Astrocyte (in vitro differentiated cells and primary cell): Measurements from ENCODE around the gene MAK. TPM values are rescaled to one million over a fixed set of nuclear protein-coding genes. Genes with fewer than 3 reads are reported as not detected.

ENCODE experiments used
- DNase-seq: peaks from one replicate; pipeline ENCODE4 v3.0.0-alpha.2; 2010; ENCODE audit warnings: low read depth
- FAIRE-seq: peaks from 2 replicates; lab custom pipeline; 2011; peaks lifted over from hg19 to GRCh38; lab: Jason Lieb, UNC
- H2AFZ ChIP-seq: 2 replicates; pipeline ENCODE4 v1.6.0; 2012; ENCODE audit warnings: low read depth, low read length, inconsistent platforms
- H3K27ac ChIP-seq: 2 replicates; pipeline ENCODE4 v1.5.1; 2011; ENCODE audit warnings: low read depth, low read length, inconsistent platforms
- H3K27me3 ChIP-seq: 2 replicates; pipeline ENCODE4 v1.6.0; 2011; ENCODE audit warnings: low read length, inconsistent platforms; ENCODE audit not compliant: insufficient read depth
- H3K36me3 ChIP-seq: 2 replicates; pipeline ENCODE4 v1.5.1; 2011; ENCODE audit warnings: low read length, inconsistent platforms; ENCODE audit not compliant: insufficient read depth
- H3K4me1 ChIP-seq: 2 replicates; pipeline ENCODE4 v1.5.1; 2011; ENCODE audit warnings: low read length, inconsistent platforms; ENCODE audit not compliant: insufficient read depth
- H3K4me2 ChIP-seq: 2 replicates; pipeline ENCODE4 v1.6.0; 2012; ENCODE audit warnings: low read length, inconsistent platforms
- H3K4me3 ChIP-seq: 2 replicates; pipeline ENCODE4 v1.5.1; 2011; ENCODE audit warnings: low read depth, mild to moderate bottlenecking, low read length, inconsistent platforms; ENCODE audit not compliant: insufficient read depth
- H3K79me2 ChIP-seq: 2 replicates; pipeline ENCODE4 v1.6.0; 2012; ENCODE audit warnings: mild to moderate bottlenecking, low read length, inconsistent platforms; ENCODE audit not compliant: insufficient read depth
- H3K9ac ChIP-seq: 2 replicates; pipeline ENCODE4 v1.6.0; 2012; ENCODE audit warnings: mild to moderate bottlenecking, low read length, inconsistent platforms
- H3K9me3 ChIP-seq: 2 replicates; pipeline ENCODE4 v1.5.1; 2012; ENCODE audit warnings: low read depth, mild to moderate bottlenecking, low read length, inconsistent platforms; ENCODE audit not compliant: insufficient read depth
- H4K20me1 ChIP-seq: 2 replicates; pipeline ENCODE4 v1.6.0; 2012; ENCODE audit warnings: low read length, inconsistent platforms; ENCODE audit not compliant: insufficient read depth
- H3K27ac Mint-ChIP-seq: one replicate; pipeline ENCODE4 v1.8.0; 2021; ENCODE audit warnings: mild to moderate bottlenecking, mixed read lengths; ENCODE audit not compliant: unreplicated experiment
- H3K27me3 Mint-ChIP-seq: one replicate; pipeline ENCODE4 v1.8.0; 2021; ENCODE audit warnings: low read depth, mixed read lengths; ENCODE audit not compliant: unreplicated experiment
- H3K36me3 Mint-ChIP-seq: one replicate; pipeline ENCODE4 v1.8.0; 2021; ENCODE audit warnings: low read depth, mixed read lengths; ENCODE audit not compliant: unreplicated experiment
- H3K4me1 Mint-ChIP-seq: one replicate; pipeline ENCODE4 v1.8.0; 2021; ENCODE audit warnings: low read depth, mixed read lengths; ENCODE audit not compliant: unreplicated experiment
- H3K4me3 Mint-ChIP-seq: one replicate; pipeline ENCODE4 v1.8.0; 2021; ENCODE audit warnings: mild to moderate bottlenecking, moderate library complexity, mixed read lengths; ENCODE audit not compliant: unreplicated experiment
- H3K9me3 Mint-ChIP-seq: one replicate; pipeline ENCODE4 v1.8.0; 2021; ENCODE audit warnings: mild to moderate bottlenecking, mixed read lengths; ENCODE audit not compliant: unreplicated experiment
- EZH2 ChIP-seq: IDR thresholded peaks from 2 replicates; pipeline ENCODE4 v1.6.1; 2012; ENCODE audit warnings: mild to moderate bottlenecking, low read length, inconsistent platforms; ENCODE audit not compliant: insufficient read depth
- total RNA-seq: library from RNA; stranded (reverse); gene quantifications from 2 replicates; pipeline ENCODE4 v1.2.1, GENCODE V29; 2021
- TF ChIP-seq, protein P1 (sequence below): IDR thresholded peaks from 2 replicates; pipeline ENCODE4 v1.5.1; 2011; ENCODE audit warnings: low read depth, mild to moderate bottlenecking, inconsistent platforms, low read length, moderate library complexity; ENCODE audit not compliant: insufficient read depth

The MAK gene
- total RNA-seq, 1 donor from 2014 or later = 0.05 TPM

DNA sequence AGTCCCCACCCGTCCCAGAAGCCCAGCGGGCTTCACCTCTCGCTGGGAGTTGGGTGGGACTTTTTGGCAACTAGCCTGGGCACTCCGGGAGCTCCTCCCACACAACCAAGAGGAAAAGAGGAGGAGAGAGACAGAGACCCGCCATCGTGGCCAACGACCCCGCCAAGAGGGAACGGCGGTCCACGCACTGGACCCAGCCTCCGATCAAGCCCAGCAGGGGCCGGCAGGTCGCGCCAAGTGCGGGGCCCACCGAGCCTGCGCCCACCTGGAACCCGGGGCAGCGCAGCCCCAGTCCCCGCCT, 118.4 kb downstream of the MAK start:
- H3K27ac Mint-ChIP-seq = no peak overlapping the region
- Histone ChIP-seq H3K36me3 (no peaks in the 10 kb centered on the region), H2AFZ (peak overlapping the region; percentile 30), H3K4me1 (peaks cover 15% of the 10 kb centered on the region), H3K27ac (no peak overlapping the region), H3K27me3 (no peaks in the 10 kb centered on the region), H3K4me2 (peak overlapping the region; percentile 67), H4K20me1 (peaks cover 4% of the 10 kb centered on the region), H3K79me2 (peaks cover 18% of the 10 kb centered on the region), H3K4me3 (no peak overlapping the region), H3K9me3 (no peaks in the 10 kb centered on the region), H3K9ac (peak overlapping the region; percentile 24)
- no peak overlapping the region for H3K4me3 Mint-ChIP-seq
- DNase-seq (no peak), FAIRE-seq (no peak)
- peaks cover 8% of the 10 kb centered on the region for H3K9me3 Mint-ChIP-seq
- no peaks in the 10 kb centered on the region for H3K27me3 Mint-ChIP-seq
- H3K36me3 Mint-ChIP-seq = peaks cover 9% of the 10 kb centered on the region
- no peak for TF ChIP-seq EZH2
- TF ChIP-seq, protein P1, sequence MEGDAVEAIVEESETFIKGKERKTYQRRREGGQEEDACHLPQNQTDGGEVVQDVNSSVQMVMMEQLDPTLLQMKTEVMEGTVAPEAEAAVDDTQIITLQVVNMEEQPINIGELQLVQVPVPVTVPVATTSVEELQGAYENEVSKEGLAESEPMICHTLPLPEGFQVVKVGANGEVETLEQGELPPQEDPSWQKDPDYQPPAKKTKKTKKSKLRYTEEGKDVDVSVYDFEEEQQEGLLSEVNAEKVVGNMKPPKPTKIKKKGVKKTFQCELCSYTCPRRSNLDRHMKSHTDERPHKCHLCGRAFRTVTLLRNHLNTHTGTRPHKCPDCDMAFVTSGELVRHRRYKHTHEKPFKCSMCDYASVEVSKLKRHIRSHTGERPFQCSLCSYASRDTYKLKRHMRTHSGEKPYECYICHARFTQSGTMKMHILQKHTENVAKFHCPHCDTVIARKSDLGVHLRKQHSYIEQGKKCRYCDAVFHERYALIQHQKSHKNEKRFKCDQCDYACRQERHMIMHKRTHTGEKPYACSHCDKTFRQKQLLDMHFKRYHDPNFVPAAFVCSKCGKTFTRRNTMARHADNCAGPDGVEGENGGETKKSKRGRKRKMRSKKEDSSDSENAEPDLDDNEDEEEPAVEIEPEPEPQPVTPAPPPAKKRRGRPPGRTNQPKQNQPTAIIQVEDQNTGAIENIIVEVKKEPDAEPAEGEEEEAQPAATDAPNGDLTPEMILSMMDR = no peak
- peaks cover 21% of the 10 kb centered on the region for H3K4me1 Mint-ChIP-seq

DNA sequence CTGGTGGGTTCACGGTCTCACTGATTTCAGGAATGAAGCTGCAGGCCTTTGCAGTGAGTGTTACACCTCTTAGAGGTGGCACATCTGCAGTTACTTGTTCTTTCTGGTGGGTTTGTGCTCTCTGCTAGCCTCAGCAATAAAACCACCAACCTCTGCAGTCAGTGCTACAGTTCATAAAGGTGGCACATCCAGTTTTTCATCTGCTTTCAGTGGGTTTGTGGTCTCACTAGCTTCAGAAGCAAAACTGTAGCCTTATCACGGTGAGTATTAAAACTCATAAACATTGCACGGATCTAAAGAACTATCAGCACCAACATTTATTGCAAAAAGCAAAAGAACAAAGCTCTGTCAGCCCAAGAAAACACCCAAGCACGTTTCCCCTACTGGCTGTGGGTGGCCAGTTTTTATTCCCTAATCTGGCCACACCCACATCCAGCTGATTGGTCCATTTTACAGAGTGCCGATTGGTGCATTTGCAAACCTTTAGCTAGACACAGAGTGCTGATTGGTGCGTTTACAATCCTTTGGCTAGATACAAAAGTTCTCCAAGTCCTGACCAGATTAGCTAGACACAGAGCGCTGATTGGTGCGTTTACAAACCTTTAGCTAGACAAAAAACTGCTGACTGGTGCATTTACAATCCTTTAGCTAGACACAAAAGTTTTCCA, 118.9 kb downstream of the MAK start:
- no peaks in the 10 kb centered on the region for H3K36me3 ChIP-seq
- no peaks in the 10 kb centered on the region for H3K9me3 ChIP-seq
- H2AFZ ChIP-seq = no peak overlapping the region
- H3K27me3 ChIP-seq = no peaks in the 10 kb centered on the region
- peak overlapping the region; percentile 67 for H3K4me2 ChIP-seq
- no peak overlapping the region for H3K9ac ChIP-seq
- no peak for TF ChIP-seq EZH2
- TF ChIP-seq, protein P1 = no peak
- H3K79me2 ChIP-seq = peaks cover 13% of the 10 kb centered on the region
- H3K9me3 Mint-ChIP-seq = peaks cover 8% of the 10 kb centered on the region
- peaks cover 17% of the 10 kb centered on the region for H3K4me1 Mint-ChIP-seq
- FAIRE-seq (no peak), DNase-seq (no peak)
- peaks cover 3% of the 10 kb centered on the region for H4K20me1 ChIP-seq
- peaks cover 9% of the 10 kb centered on the region for H3K36me3 Mint-ChIP-seq
- H3K4me1 ChIP-seq = peaks cover 15% of the 10 kb centered on the region
- no peak overlapping the region for H3K4me3 Mint-ChIP-seq
- H3K4me3 ChIP-seq = no peak overlapping the region
- H3K27me3 Mint-ChIP-seq = no peaks in the 10 kb centered on the region
- no peak overlapping the region for H3K27ac Mint-ChIP-seq
- H3K27ac ChIP-seq = no peak overlapping the region

DNA sequence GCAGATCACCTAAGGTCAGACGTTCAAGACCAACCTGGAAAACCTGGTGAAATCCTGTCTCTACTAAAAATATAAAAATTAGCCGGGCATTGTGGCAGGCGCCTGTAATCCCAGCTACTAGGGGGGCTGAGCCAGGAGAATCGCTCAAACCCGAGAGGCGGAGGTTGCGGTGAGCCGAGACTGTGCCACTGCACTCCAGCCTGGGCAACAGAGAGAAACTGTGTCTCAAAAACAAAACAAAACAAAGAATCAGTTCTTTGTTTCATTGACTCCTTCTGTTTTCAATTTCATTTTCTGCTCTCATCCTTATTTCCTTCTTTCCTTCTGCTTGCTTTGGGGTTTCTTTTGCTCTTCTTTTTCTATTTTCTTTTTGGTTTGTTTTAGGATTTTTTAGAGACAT, 124.4 kb downstream of the MAK start:
- H3K9ac ChIP-seq = no peak overlapping the region
- no peaks in the 10 kb centered on the region for H3K79me2 ChIP-seq
- no peaks in the 10 kb centered on the region for H4K20me1 ChIP-seq
- H3K4me2 ChIP-seq = no peak overlapping the region
- H3K4me1 Mint-ChIP-seq = no peaks in the 10 kb centered on the region
- no peaks in the 10 kb centered on the region for H3K27me3 ChIP-seq
- DNase-seq = no peak
- TF ChIP-seq, protein P1 = no peak
- TF ChIP-seq EZH2 = no peak
- peaks cover 5% of the 10 kb centered on the region for H3K36me3 ChIP-seq
- no peak for FAIRE-seq
- H3K9me3 Mint-ChIP-seq = peaks cover 5% of the 10 kb centered on the region
- H3K4me3 Mint-ChIP-seq = no peak overlapping the region
- no peak overlapping the region for H3K27ac ChIP-seq
- no peak overlapping the region for H3K4me3 ChIP-seq
- H3K4me1 ChIP-seq = no peaks in the 10 kb centered on the region
- H3K27ac Mint-ChIP-seq = no peak overlapping the region
- H3K27me3 Mint-ChIP-seq = no peaks in the 10 kb centered on the region
- no peaks in the 10 kb centered on the region for H3K9me3 ChIP-seq
- H2AFZ ChIP-seq = no peak overlapping the region
- H3K36me3 Mint-ChIP-seq = peaks cover 5% of the 10 kb centered on the region
